GM18951 (cell line): ENCODE measurements around the gene TICAM2.

ENCODE experiments used
- POLR2A ChIP-seq: IDR thresholded peaks from 4 replicates; pipeline ENCODE4 v1.6.1; 2011; ENCODE audit warnings: mild to moderate bottlenecking; ENCODE audit not compliant: insufficient read length, insufficient read depth; ENCODE audit errors: extremely low read depth
- in situ Hi-C: fragments of 300-500 bp; cut with MboI; formaldehyde crosslinking; loops from one replicate; pipeline ENCODE4 v1.12.0; 2022; ENCODE audit warnings: low sequenced_read_pairs, mixed read lengths, inconsistent platforms; ENCODE audit not compliant: unreplicated experiment

TICAM2 gene

DNA sequence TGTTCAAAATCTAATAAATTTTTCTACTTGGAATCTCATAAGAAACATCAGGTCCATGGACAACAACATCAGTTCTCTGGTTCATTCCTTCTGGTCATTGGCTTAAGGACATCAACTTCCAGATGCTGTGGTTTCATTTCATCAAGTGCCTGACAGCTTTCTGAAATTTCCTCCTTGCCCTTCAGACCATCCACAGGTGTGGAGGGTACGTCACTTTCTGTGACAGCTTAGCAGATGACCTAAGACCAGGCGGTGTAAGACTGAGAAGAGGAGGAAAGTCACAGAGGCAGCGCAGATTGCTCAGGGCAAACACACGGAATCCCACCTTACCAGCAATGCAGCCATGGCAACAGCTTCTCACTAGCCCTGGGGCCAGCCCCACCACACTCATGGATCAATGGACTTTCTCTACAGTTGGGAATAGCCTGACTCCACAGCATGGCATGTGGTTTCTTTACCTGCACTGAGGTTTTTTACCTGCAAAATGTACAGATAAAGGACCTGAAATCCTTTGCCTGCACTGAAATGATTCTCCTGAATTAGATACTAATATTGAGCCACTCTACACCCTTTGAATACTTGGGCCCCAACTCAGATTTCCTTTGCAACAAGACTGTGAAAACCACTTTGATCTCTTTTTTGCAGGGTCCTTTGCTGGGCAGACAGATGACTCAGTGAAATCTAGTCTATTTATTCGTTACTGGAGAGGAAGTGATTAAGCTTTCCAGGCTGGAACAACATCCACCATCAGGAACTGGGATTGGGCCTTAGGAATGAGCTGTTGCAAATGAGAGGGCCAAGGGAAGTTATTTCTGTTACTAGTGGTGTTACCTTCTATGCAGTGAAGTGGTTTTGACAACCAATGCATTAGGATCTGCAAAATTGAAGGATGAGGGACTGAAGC lies 26.9 kb downstream of the TICAM2 start:
- no peak for TF ChIP-seq POLR2A
- in situ Hi-C loops, result no loop called here

GRCh38 chr5:115573133-115573532 lies 29.1 kb downstream of the TICAM2 start:
- TF ChIP-seq POLR2A, result no peak
- in situ Hi-C loops, result no loop called here

- in situ Hi-C loops, result no loop called here
- no peak for TF ChIP-seq POLR2A
Observed at GRCh38 chr5:115571441-115571878, 30.8 kb downstream of the TICAM2 start.

DNA sequence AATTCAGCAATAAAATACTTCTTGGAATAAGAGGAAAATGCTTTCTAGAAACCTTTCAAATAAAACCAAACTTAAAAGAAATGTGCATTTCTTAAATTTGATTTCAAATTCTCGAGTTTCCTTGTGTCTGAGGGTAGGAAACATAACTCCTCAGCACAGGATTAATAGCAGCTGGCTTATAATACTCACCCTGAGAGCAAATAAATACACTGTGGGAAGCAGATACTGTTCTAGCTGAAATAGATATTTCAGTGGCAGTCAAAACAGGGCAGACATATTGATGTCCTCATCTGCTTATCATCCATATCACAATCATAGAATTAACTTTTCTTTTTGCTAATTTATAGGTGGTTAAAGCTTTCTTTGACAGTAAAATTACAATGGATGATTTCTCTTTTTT lies 33.6 kb downstream of the TICAM2 start:
- TF ChIP-seq POLR2A, result no peak
- in situ Hi-C loops, result no loop called here

GRCh38 chr5:115565233-115565632 lies 37.0 kb downstream of the TICAM2 start:
- in situ Hi-C loops, result no loop called here
- TF ChIP-seq POLR2A, result no peak

DNA sequence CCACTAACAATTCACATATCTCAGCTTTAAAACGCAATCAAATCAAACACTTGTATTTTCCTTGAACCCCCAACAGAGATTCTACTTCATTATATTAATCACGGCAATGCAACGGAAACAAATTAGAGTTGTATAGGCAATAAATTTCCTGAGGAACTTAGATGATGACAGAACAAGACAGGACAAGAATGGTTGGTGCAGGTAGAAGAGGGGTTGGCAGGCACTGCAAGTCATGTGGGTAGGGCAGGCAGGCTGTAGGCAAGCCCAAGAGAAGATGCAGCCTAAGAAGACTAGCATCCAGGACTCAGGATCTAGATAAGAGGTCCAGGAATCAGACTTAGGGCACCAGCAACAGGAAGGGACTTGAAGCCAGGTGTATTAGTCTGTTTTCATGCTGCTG lies 41.1 kb downstream of the TICAM2 start:
- in situ Hi-C loops, result no loop called here
- TF ChIP-seq POLR2A, result no peak

DNA sequence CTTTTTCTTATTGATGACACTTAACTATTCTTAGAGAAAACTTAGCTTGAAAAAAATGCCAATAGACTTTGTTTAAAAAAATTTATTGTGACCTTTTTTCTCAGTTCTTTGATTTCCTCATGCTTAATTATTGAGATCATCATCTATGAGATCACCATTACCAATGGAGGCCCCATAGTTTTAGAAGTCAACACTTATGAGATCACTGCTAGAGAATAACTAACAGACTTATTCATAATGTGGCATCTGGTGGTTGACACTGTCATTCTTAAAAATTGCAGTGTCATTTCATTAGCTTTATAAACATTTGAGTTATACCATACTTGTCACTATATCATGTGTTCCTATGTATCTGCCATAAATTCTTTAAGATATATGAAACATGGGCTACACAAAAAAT lies 42.8 kb downstream of the TICAM2 start:
- in situ Hi-C loops, result no loop called here
- TF ChIP-seq POLR2A, result no peak

- TF ChIP-seq POLR2A, result no peak
- in situ Hi-C loops, result no loop called here
Observed at GRCh38 chr5:115558388-115558956, 43.8 kb downstream of the TICAM2 start.

GRCh38 chr5:115557667-115558387 lies 44.5 kb downstream of the TICAM2 start:
- in situ Hi-C loops, result no loop called here

DNA sequence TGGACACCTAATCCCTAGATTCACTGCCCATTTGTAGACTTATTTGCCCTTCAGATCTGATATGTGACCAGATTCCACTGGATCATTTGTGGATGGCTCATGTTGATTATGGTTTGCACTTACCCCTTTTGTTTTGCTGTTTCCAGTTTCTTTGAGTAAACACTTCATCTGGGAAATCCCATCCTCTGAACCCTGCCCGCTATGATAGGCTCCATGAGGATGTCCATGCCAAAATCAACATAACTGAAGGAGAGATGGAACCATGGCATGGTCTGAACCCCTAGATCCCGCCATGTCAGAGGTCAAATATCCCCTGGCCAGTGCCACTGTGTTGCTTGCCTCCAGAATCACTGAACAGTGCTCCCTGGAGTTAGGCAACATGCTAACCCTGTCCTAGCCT lies 46.0 kb downstream of the TICAM2 start:
- no peak for TF ChIP-seq POLR2A
- in situ Hi-C loops, result no loop called here

More at GRCh38 chr5:115557667-115558387, 44.5 kb downstream of the TICAM2 start:
- TF ChIP-seq POLR2A, result no peak

- no peak for TF ChIP-seq POLR2A
- in situ Hi-C loops, result no loop called here
Observed at GRCh38 chr5:115555084-115555633, 47.1 kb downstream of the TICAM2 start.

DNA sequence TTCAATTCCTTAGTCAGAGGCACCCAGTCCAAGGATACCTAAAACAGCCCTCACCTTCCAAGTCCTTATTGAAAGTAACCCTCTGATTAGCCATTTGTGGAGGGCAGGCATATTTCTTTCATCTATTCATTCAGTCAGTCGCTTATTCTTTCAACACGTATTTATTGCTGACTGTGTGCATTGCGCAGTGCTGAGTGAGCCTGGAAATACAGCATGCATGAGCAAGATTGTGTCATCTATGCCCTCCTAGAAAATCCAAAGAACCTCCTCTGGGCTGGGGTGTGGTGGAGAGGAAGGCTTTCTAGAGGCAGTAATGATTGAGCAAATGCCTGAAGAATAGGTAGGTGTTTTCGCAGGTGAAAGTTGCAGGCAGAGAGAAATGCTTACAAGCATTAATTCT lies 49.2 kb downstream of the TICAM2 start:
- in situ Hi-C loops, result no loop called here
- no peak for TF ChIP-seq POLR2A

- in situ Hi-C loops, result no loop called here
- TF ChIP-seq POLR2A, result no peak
Observed at GRCh38 chr5:115551415-115551814, 50.9 kb downstream of the TICAM2 start.

- TF ChIP-seq POLR2A, result no peak
- in situ Hi-C loops, result no loop called here
Observed at GRCh38 chr5:115549154-115549553, 53.1 kb downstream of the TICAM2 start.

GRCh38 chr5:115548683-115549082 lies 53.6 kb downstream of the TICAM2 start:
- in situ Hi-C loops, result no loop called here
- TF ChIP-seq POLR2A, result no peak
